Adipocyte (in vitro differentiated cells): ENCODE data around the gene TARP.
"Not testable (repeated sequence)": the region's sequence is repeated elsewhere in the genome, so short reads cannot be mapped to it uniquely, and the experiment has no call there.

Experiments used
- DNase-seq: peaks from one replicate; pipeline ENCODE4 v3.0.0-alpha.2; 2015; ENCODE audit warnings: low read depth
- H3K27me3 ChIP-seq: replicated peaks from 2 replicates; pipeline ENCODE4 v1.7.0; 2013; ENCODE audit warnings: mild to moderate bottlenecking, low read length, moderate library complexity; ENCODE audit not compliant: control insufficient read depth, insufficient read depth
- H3K36me3 ChIP-seq: 2 replicates; pipeline ENCODE4 v1.7.0; 2013; ENCODE audit warnings: low read length, mild to moderate bottlenecking, moderate library complexity; ENCODE audit not compliant: control insufficient read depth, insufficient read depth, severe bottlenecking
- H3K4me1 ChIP-seq: 2 replicates; pipeline ENCODE4 v1.7.0; 2013; ENCODE audit warnings: mild to moderate bottlenecking, low read length, moderate library complexity; ENCODE audit not compliant: control insufficient read depth, insufficient read depth
- H3K4me3 ChIP-seq: 2 replicates; pipeline ENCODE4 v1.7.0; 2013; ENCODE audit warnings: mild to moderate bottlenecking, low read length, moderate library complexity
- H3K9ac ChIP-seq: 2 replicates; pipeline ENCODE4 v1.7.0; 2013; ENCODE audit warnings: mild to moderate bottlenecking, low read length, moderate library complexity
- H3K9me3 ChIP-seq: 2 replicates; pipeline ENCODE4 v1.7.0; 2013; ENCODE audit warnings: mild to moderate bottlenecking, low read length, moderate library complexity; ENCODE audit not compliant: control insufficient read depth

TARP gene

DNA sequence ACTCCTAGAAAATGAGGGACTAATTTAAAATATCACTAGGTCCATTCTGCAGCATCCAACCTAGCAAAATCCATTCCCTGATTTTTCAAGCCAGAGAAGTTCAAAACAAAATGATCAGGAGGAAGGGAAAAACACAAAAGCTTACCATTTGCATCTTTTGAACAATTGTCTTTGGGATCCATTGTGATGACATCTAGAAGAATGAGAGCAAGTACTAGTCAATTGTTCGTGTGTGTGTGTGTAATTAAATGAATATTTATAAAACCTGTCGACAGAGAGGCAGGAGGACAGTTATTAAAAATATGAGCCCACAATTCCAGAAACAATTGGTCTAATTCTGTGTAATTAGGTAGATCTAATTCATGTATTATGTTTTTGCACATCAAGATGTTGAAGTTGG is 11.4 kb downstream of the TARP start:
- DNase-seq, H3K27me3 ChIP-seq, H3K9ac ChIP-seq, H3K4me3 ChIP-seq, H3K36me3 ChIP-seq, H3K9me3 ChIP-seq, H3K4me1 ChIP-seq: not testable (repeated sequence)

DNA sequence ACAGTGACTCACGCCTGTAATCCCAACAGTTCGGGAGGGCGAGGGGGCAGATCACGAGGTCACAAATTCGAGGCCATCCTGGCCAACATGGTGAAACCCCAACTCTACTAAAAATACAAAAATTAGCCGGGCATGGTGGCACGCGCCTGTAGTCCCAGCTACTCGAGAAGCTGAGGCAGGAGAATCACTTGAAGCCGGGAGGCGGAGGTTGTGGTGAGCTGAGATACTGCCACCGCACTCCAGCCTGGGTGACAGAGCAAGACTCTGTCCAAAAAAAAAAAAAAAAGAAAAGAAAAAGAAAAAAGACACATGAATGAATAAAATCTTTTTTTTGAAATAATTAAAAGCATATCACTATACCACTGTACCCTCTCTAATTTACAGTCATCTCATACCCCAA is 11.8 kb downstream of the TARP start:
- H3K9ac ChIP-seq, H3K27me3 ChIP-seq, DNase-seq, H3K4me3 ChIP-seq, H3K4me1 ChIP-seq, H3K36me3 ChIP-seq, H3K9me3 ChIP-seq: not testable (repeated sequence)

DNA sequence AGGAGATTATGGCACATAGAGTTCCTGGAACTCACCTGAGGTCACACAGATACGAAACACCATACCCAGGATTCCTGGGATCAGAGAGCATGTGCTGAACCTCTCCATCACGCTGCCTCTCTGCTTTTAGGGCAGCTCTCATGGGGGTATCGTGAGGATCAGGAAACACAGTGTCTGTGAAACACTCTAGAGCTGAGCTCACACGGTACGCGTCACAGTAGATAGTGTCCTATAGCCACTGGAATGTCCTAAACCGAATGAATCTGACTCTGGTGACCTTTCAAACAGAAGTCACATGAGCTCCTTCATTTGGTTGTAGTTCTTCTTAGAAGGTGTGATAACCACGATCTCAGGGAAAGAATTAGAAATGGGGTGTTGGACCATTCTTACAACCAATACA is 14.3 kb downstream of the TARP start:
- not testable (repeated sequence) for H3K27me3 ChIP-seq, H3K9me3 ChIP-seq, H3K36me3 ChIP-seq, H3K4me3 ChIP-seq, H3K4me1 ChIP-seq, DNase-seq, H3K9ac ChIP-seq

DNA sequence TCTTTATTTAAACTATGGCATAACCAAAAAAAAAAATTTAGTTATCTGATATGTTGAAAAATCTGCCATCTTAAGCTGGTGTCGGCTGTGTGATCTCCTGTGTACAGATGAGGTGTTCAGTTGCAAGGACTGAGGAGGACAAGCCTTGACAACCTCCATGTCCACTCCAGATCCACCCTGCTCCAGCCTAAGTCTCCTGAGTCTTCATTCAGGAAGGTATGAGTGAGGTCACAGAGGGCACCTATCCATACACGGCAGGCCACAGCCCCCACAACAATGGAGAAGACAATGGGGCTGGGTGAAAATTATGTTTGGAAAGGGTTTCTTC is 16.1 kb downstream of the TARP start:
- Histone ChIP-seq H3K4me3 (no peak overlapping the region), H3K36me3 (no peaks in the 10 kb centered on the region), H3K4me1 (peaks cover 10% of the 10 kb centered on the region), H3K9ac (peak overlapping the region; percentile 39), H3K27me3 (no peaks in the 10 kb centered on the region), H3K9me3 (no peaks in the 10 kb centered on the region)
- DNase-seq, result no peak

DNA sequence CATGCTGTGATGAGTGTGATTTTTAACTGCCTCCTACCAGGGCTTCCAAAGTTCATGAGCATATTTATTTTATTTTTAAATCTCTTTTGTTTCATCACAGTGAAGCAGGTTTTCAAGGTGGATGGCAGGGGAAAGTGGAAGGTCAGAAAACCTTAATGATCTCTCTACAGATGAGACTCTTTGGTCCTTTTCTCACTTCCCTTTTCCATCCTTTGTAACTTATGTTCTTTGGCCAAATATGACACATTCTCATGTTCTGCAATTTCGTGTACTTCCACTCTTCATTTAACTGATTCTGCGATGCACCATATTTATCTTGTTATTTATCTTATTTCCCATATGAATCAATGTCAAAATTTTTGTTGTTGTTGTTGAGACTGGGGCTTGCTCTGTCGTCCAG is 23.6 kb downstream of the TARP start:
- H3K36me3 ChIP-seq, H3K27me3 ChIP-seq, H3K9me3 ChIP-seq, H3K9ac ChIP-seq, H3K4me3 ChIP-seq, H3K4me1 ChIP-seq, DNase-seq: not testable (repeated sequence)

DNA sequence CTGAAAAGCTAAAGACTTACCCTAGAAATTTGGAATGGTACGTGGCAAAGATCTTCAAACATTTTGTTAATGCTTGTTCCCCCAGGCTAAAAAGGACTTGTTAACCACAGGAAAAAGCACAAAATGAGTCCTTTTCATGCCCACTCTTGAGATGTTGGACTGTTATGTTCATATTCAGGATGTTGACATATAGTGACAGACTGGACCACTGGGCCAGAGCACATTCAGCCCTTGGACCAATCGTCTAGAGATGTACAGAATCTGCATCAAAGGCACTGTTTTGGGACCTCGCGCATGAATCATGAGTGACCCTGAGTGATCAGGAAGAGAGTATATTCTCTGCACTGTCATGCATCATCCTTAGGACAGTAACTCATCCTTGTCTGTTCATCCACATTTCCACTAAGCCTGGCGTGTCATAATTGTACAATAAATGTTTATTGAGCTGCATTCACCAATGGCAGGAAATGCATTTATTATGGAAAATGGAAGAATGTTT is 25.3 kb downstream of the TARP start:
- Histone ChIP-seq H3K4me1 (peaks cover 4% of the 10 kb centered on the region), H3K27me3 (no peaks in the 10 kb centered on the region), H3K36me3 (no peaks in the 10 kb centered on the region), H3K4me3 (no peak overlapping the region), H3K9ac (no peak overlapping the region), H3K9me3 (no peaks in the 10 kb centered on the region)
- no peak for DNase-seq

DNA sequence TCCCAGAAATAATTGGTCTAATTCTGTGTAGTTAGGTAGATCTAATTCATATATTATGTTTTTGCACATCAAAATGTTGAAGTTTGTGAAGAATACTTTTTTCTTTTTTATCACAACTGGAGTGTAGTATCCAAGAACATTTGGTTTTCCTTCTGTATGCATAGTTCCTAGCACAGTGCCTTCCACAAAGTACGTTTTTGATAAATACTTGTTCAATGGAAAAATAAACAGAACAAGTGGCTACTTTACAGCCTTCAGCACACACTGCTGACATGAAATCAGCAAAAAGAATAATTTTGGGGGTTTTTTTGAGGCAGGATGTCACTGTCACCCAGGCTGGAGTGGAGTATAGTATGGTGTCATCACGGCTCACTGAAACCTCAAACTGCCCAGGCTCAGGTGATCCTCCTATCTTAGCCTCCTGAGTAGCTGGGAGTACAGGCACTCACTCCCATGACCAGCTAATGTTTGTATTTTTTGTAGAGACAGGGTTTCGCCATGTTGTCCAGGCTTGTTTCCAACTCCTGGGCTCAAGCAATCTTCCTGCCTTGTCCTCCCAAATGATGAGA is 27.9 kb downstream of the TARP start:
- no peaks in the 10 kb centered on the region for H3K36me3 ChIP-seq
- no peaks in the 10 kb centered on the region for H3K27me3 ChIP-seq
- no peak overlapping the region for H3K9ac ChIP-seq
- no peak overlapping the region for H3K4me3 ChIP-seq
- peaks cover 7% of the 10 kb centered on the region for H3K4me1 ChIP-seq
- DNase-seq, result no peak
- no peaks in the 10 kb centered on the region for H3K9me3 ChIP-seq

DNA sequence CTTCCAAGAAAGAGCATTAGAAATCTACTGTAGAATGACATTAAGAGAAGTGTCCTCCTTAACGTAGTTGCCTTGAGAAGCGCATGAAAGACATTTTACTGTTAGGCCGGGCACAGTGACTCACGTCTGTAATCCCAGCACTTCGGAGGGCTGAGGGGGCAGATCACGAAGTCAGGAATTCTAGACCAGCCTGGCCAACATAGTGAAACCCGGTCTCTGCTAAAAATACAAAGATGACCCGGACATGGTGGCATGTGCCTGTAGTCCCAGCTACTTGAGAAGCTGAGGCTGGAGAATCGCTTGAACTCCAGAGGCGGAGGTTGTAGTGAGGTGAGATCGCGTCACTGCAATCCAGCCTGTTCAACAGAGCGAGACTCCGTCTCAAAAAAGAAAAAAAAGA is 28.9 kb downstream of the TARP start:
- H3K9me3 ChIP-seq, result no peaks in the 10 kb centered on the region
- no peak overlapping the region for H3K9ac ChIP-seq
- H3K36me3 ChIP-seq, result no peaks in the 10 kb centered on the region
- no peak for DNase-seq
- H3K4me1 ChIP-seq, result peaks cover 7% of the 10 kb centered on the region
- H3K27me3 ChIP-seq, result no peaks in the 10 kb centered on the region
- no peak overlapping the region for H3K4me3 ChIP-seq

DNA sequence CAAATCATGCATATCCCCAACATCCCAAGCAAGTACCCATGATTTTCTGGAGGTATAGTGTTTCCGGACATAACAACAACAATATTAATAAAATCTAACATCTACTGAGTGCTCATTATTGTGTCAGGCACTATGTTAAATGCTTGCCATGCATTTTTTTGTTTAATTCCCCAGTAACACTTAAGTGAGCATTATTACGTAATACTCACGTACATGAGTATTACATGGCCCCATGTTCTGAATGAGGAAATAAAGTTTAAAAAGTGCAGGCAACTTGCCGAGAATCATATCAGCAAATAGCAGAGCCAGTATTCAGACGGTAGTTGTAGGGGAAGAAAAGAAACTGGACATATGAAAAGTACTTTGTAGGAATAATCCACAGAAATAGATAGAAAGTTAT is 30.1 kb downstream of the TARP start:
- not testable (repeated sequence) for H3K9ac ChIP-seq, H3K4me1 ChIP-seq, H3K36me3 ChIP-seq

DNA sequence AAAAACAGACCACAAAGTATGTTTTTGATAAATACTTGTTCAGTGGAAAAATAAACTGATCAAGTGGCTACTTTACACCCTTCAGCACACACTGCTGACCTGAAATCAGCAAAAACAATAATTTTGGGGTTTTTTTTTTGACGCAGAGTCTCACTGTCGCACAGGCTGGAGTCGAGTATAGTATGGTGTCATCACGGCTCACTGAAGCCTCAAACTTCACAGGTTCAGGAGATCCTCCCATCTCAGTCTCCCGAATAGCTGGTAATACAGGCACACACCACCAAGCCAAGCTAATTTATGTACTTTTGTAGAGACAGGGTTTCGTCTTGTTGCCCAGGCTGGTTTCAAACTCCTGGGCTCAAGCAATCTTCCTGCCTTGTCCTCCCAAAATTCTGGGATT is 30.6 kb downstream of the TARP start:
- H3K4me1 ChIP-seq, result peaks cover 7% of the 10 kb centered on the region
- H3K9ac ChIP-seq, result no peak overlapping the region
- H3K4me3 ChIP-seq, result no peak overlapping the region
- H3K27me3 ChIP-seq, result no peaks in the 10 kb centered on the region
- DNase-seq, result no peak
- H3K36me3 ChIP-seq, result no peaks in the 10 kb centered on the region
- no peaks in the 10 kb centered on the region for H3K9me3 ChIP-seq

More for the DNA sequence above, 30.1 kb downstream of the TARP start:
- peak; percentile 32 for DNase-seq
- not testable (repeated sequence) for H3K27me3 ChIP-seq, H3K9me3 ChIP-seq, H3K4me3 ChIP-seq

DNA sequence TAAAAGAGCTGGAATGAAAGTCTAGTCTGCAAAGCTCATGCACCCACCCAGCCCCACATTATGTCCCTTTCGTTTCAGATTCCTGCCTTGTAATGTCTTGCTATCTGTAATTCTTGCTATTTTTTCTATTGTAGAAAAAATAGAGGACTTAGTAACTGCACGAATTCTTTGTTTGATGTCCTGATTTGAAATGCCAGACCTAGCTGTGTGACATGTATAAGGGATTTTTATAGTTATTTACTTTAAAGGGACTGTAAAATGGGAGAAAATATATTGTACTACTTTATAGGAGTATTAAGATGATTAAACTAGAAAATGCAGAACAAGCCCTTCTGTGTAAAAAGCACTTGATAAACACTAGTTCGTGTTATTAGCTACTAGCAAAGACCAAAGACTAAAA is 32.4 kb downstream of the TARP start:
- DNase-seq, result no peak
- no peaks in the 10 kb centered on the region for H3K27me3 ChIP-seq
- H3K36me3 ChIP-seq, result no peaks in the 10 kb centered on the region
- H3K9ac ChIP-seq, result no peak overlapping the region
- no peaks in the 10 kb centered on the region for H3K9me3 ChIP-seq
- H3K4me1 ChIP-seq, result peaks cover 7% of the 10 kb centered on the region
- no peak overlapping the region for H3K4me3 ChIP-seq

DNA sequence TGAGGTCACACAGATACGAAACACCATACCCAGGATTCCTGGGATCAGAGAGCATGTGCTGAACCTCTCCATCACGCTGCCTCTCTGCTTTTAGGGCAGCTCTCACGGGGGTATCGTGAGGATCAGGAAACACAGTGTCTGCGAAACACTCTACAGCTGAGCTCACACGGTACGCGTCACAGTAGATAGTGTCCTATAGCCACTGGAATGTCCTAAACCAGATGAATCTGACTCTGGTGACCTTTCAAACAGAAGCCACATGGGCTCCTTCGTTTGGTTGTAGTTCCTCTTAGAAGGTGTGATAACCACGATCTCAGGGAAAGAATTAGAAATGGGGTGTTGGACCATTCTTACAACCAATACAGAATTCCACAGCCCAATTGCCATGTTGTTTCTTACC is 34.3 kb downstream of the TARP start:
- H3K4me1 ChIP-seq, H3K9ac ChIP-seq, DNase-seq, H3K4me3 ChIP-seq, H3K36me3 ChIP-seq, H3K27me3 ChIP-seq, H3K9me3 ChIP-seq: not testable (repeated sequence)
